ENCODE measurements around the gene CFAP99. TPM values are rescaled to one million over a fixed set of nuclear protein-coding genes. Genes with fewer than 3 reads are reported as not detected.

Gene CFAP99
- total and polyA plus RNA-seq, 2 of the 4 experiments (the other 2 are of a cell fraction) = not detected

GRCh38 chr4:2387218-2387617 lies 31.5 kb upstream of the CFAP99 start:
- Histone ChIP-seq H3K36me3 (ENCODE audit: control insufficient read depth, insufficient read depth, low read length) (no peaks in the 10 kb centered on the region), H3K4me3 (ENCODE audit: insufficient read depth, low read depth, low read length) (no peak overlapping the region), H4K91ac (ENCODE audit: insufficient read depth, low read depth, low read length) (no peak overlapping the region), H4K20me1 (ENCODE audit: insufficient read depth, low read length) (no peaks in the 10 kb centered on the region), H3K27ac (ENCODE audit: insufficient read depth, low read length) (no peak overlapping the region), H3K27me3 (ENCODE audit: control insufficient read depth, insufficient read depth, low read length) (peaks cover 61% of the 10 kb centered on the region), H3K23ac (ENCODE audit: low read depth, low read length) (no peak overlapping the region), H3K79me1 (ENCODE audit: low read depth in 1 of 2, low read length in 2 of 2) (no peaks in the 10 kb centered on the region), H2BK20ac (ENCODE audit: low read depth, low read length) (no peak overlapping the region), H3K18ac (ENCODE audit: low read depth, low read length) (no peak overlapping the region), H2BK120ac (ENCODE audit: low read depth, low read length) (no peak overlapping the region), H3K4me2 (ENCODE audit: low read depth, low read length) (no peak overlapping the region), H2AK5ac (ENCODE audit: low read depth, low read length) (no peak overlapping the region), H2BK5ac (ENCODE audit: low read depth, low read length, poor library complexity, severe bottlenecking) (no peak overlapping the region), H3K4me1 (ENCODE audit: control insufficient read depth, insufficient read depth, low read length) (no peaks in the 10 kb centered on the region; the same call in 1 of the 2 replicates), H3K9me1 (ENCODE audit: insufficient read depth, low read length) (no peaks in the 10 kb centered on the region), H2AK9ac (replicated peaks; ENCODE audit: low read depth, low read length, poor library complexity) (no peak overlapping the region), H3K56ac (ENCODE audit: extremely low read depth, insufficient read depth, low read length) (no peak overlapping the region), H3K9me3 (ENCODE audit: control insufficient read depth, insufficient read depth, low read length) (no peaks in the 10 kb centered on the region), H2BK15ac (ENCODE audit: low read depth, low read length) (no peak overlapping the region), H4K5ac (ENCODE audit: low read depth, low read length) (no peak overlapping the region), H3K14ac (replicated peaks; ENCODE audit: low read depth, low read length) (no peak overlapping the region), H3K4ac (ENCODE audit: low read depth, low read length) (no peak overlapping the region), H4K8ac (ENCODE audit: low read depth in 2 of 2, low read length in 2 of 2) (no peak overlapping the region), H3K9ac (ENCODE audit: low read depth, low read length) (no peak overlapping the region), H2AFZ (replicated peaks; ENCODE audit: low read length, poor library complexity) (no peak overlapping the region)
- TF ChIP-seq CHD1 (IDR thresholded peaks at IDR 0.05; ENCODE audit: low read depth, low read length) (no peak), CEBPB (IDR thresholded peaks at IDR 0.05; ENCODE audit: low read depth, low read length) (peak; percentile 35; the same call in 1 of the 2 replicates)
- in situ Hi-C loops (cut with MboI; ENCODE audit: low sequenced_read_pairs) = no loop called here
- ChIA-PET CTCF (interaction anchor here (1.6 kb wide), 1 partner anchor 26 kb away, joined by 3 read pairs; no protein-coding TSS in a partner anchor), POLR2A (ENCODE audit: unreplicated experiment) (no interaction called here)
- WGBS, 2 experiments (ENCODE audit: extremely low coverage in 2 of 2, insufficient read length in 1 of 2) = 87% methylated on average over 3 of the region's 17 CpGs; no CpG with 5 or more reads in 1 of the 2 experiments
- no TSS peak for BruUV-seq (replicated peaks)
- dilution Hi-C loops (cut with HindIII; ENCODE audit: low sequenced_read_pairs, unreplicated experiment) = no loop called here
- ATAC-seq (ENCODE audit: low read depth) = no peak
- DNase-seq = no peak
- intact Hi-C loops (cut with micrococcal nuclease) = no loop called here

All from IMR-90 (cell line).